Hippocampal formation (tissue), 2 donors: Measurements from ENCODE around the gene TECTA.
"Not testable (repeated sequence)": the region's sequence is repeated elsewhere in the genome, so short reads cannot be mapped to it uniquely, and the experiment has no call there.

Experiments used
- DNase-seq, 2 donors: peaks; one replicate each; lab custom pipeline; 2025; lab: John Stamatoyannopoulos, UW

Gene TECTA

GRCh38 chr11:121090145-121090721, 10.8 kb upstream of the TECTA start:
- no peak for DNase-seq

GRCh38 chr11:121091492-121092152, 9.4 kb upstream of the TECTA start:
- DNase-seq = peak in 1 of 2 donors; percentile 40

GRCh38 chr11:121095561-121095960, 5.5 kb upstream of the TECTA start:
- DNase-seq = no peak

GRCh38 chr11:121099364-121099763, 1.7 kb upstream of the TECTA start:
- DNase-seq = no peak

- DNase-seq = no peak
Measured at GRCh38 chr11:121099885-121100284, 1.2 kb upstream of the TECTA start.

- no peak for DNase-seq
Measured at GRCh38 chr11:121104312-121104762, 3.3 kb downstream of the TECTA start.

- DNase-seq = no peak
Measured at GRCh38 chr11:121105063-121105480, 4.0 kb downstream of the TECTA start.

- no peak for DNase-seq
Measured at GRCh38 chr11:121105481-121106195, 4.6 kb downstream of the TECTA start.

- DNase-seq = no peak
Measured at GRCh38 chr11:121106812-121107211, 5.8 kb downstream of the TECTA start.

- DNase-seq = no peak
Measured at GRCh38 chr11:121108413-121108812, 7.4 kb downstream of the TECTA start.

- no peak for DNase-seq
Measured at GRCh38 chr11:121109471-121109870, 8.4 kb downstream of the TECTA start.

- no peak for DNase-seq
Measured at GRCh38 chr11:121109916-121110586, 9.0 kb downstream of the TECTA start.

GRCh38 chr11:121110871-121111724, 10.1 kb downstream of the TECTA start:
- DNase-seq = no peak

- DNase-seq = peak; percentile 20 to 81
Measured at GRCh38 chr11:121112498-121113455, 11.7 kb downstream of the TECTA start.

- no peak for DNase-seq
Measured at GRCh38 chr11:121113611-121114010, 12.6 kb downstream of the TECTA start.

- not testable (repeated sequence) for DNase-seq
Measured at GRCh38 chr11:121115024-121115423, 14.0 kb downstream of the TECTA start.

GRCh38 chr11:121117788-121118187, 16.7 kb downstream of the TECTA start:
- no peak for DNase-seq

GRCh38 chr11:121119440-121119839, 18.4 kb downstream of the TECTA start:
- no peak for DNase-seq

- no peak for DNase-seq
Measured at GRCh38 chr11:121122328-121122727, 21.3 kb downstream of the TECTA start.

- DNase-seq = no peak
Measured at GRCh38 chr11:121123496-121124069, 22.5 kb downstream of the TECTA start.
